ENCODE results near the gene SCN1A. TPM values are rescaled to one million over a fixed set of nuclear protein-coding genes. Genes with fewer than 3 reads are reported as not detected.

SCN1A gene
- under 1 TPM in 1 of 4 donors, not detected in 3; 0.41 TPM for total RNA-seq

- H3K9me3 ChIP-seq = no peaks in the 10 kb centered on the region
- H3K27me3 ChIP-seq = peaks cover 0 to 4% of the 10 kb centered on the region in 2 donors
- intact Hi-C loops (cut with DNase I; ENCODE audit: low total_unique reads) = no loop called here
- no peak within 1 kb of the TSS for H3K27ac ChIP-seq
- no peak within 1 kb of the TSS for H3K4me3 ChIP-seq
- H3K36me3 ChIP-seq = no peaks in the 10 kb centered on the region
- no peak for DNase-seq
- H3K4me1 ChIP-seq = no peaks in the 10 kb centered on the region
- TF ChIP-seq CTCF (IDR thresholded peaks at IDR 0.05) (peak in 3 of 4 experiments; percentile 21 to 46 (median 37)), POLR2A (IDR thresholded peaks at IDR 0.05) (no peak)
Observed at GRCh38 chr2:166127217-166128155, at the start of gene SCN1A. TSS of gene SCN1A (minus strand) at chr2:166128020. CDS start at chr2:166073621, 54,399 bp downstream.

GRCh38 chr2:166173263-166173662 lies 45.4 kb upstream of the SCN1A start:
- H3K4me3 ChIP-seq = no peak overlapping the region
- intact Hi-C loops (cut with DNase I; ENCODE audit: low total_unique reads) = no loop called here
- DNase-seq = no peak
- H3K4me1 ChIP-seq = no peaks in the 10 kb centered on the region
- H3K27me3 ChIP-seq = no peaks in the 10 kb centered on the region
- TF ChIP-seq CTCF (IDR thresholded peaks at IDR 0.05) (no peak), POLR2A (IDR thresholded peaks at IDR 0.05) (no peak)
- no peaks in the 10 kb centered on the region for H3K36me3 ChIP-seq
- H3K27ac ChIP-seq = no peak overlapping the region
- H3K9me3 ChIP-seq = no peaks in the 10 kb centered on the region

- Histone ChIP-seq H3K36me3 (no peaks in the 10 kb centered on the region), H3K27ac (no peak overlapping the region), H3K27me3 (no peaks in the 10 kb centered on the region), H3K4me3 (no peak overlapping the region), H3K4me1 (no peaks in the 10 kb centered on the region), H3K9me3 (no peaks in the 10 kb centered on the region)
- no peak for DNase-seq
- intact Hi-C loops (cut with DNase I; ENCODE audit: low total_unique reads) = no loop called here
- TF ChIP-seq POLR2A (IDR thresholded peaks at IDR 0.05) (no peak), CTCF (IDR thresholded peaks at IDR 0.05) (no peak)
Observed at GRCh38 chr2:166171216-166171615, 43.4 kb upstream of the SCN1A start.

- intact Hi-C loops (cut with DNase I; ENCODE audit: low total_unique reads) = no loop called here
- Histone ChIP-seq H3K9me3 (no peaks in the 10 kb centered on the region), H3K36me3 (no peaks in the 10 kb centered on the region), H3K27ac (no peak overlapping the region), H3K27me3 (no peaks in the 10 kb centered on the region), H3K4me3 (no peak overlapping the region), H3K4me1 (no peaks in the 10 kb centered on the region)
- TF ChIP-seq CTCF (IDR thresholded peaks at IDR 0.05) (no peak), POLR2A (IDR thresholded peaks at IDR 0.05) (no peak)
- DNase-seq = no peak
Observed at GRCh38 chr2:166170356-166170755, 42.5 kb upstream of the SCN1A start.

- TF ChIP-seq CTCF (IDR thresholded peaks at IDR 0.05) = no peak
- TF ChIP-seq POLR2A (IDR thresholded peaks at IDR 0.05) = no peak
- Histone ChIP-seq H3K36me3 (no peaks in the 10 kb centered on the region), H3K27me3 (no peaks in the 10 kb centered on the region), H3K4me1 (no peaks in the 10 kb centered on the region), H3K4me3 (no peak overlapping the region), H3K9me3 (no peaks in the 10 kb centered on the region), H3K27ac (no peak overlapping the region)
- intact Hi-C loops (cut with DNase I; ENCODE audit: low total_unique reads) = no loop called here
- no peak for DNase-seq
Observed at GRCh38 chr2:166167449-166167848, 39.6 kb upstream of the SCN1A start.
